Measurements from ENCODE around the gene CORO2B.

GRCh38 chr15:68676926-68677325 is 98.1 kb downstream of the CORO2B start:
- no peak for TF ChIP-seq POLR2A (IDR thresholded peaks at IDR 0.05)
- no peak for TF ChIP-seq POLR2AphosphoS5 (IDR thresholded peaks at IDR 0.05)
- TF ChIP-seq CTCF (IDR thresholded peaks at IDR 0.05 in 8 of 11, conservative IDR thresholded peaks at IDR 0.05 in 3 of 11), result no peak
